GM10266 (cell line): ENCODE measurements around the gene RBP3.

Experiments
- DNase-seq: peaks from one replicate; pipeline ENCODE4 v3.0.0; 2012; ENCODE audit errors: extremely low spot score
- TF ChIP-seq, protein P1 (sequence below): IDR thresholded peaks from 2 replicates; pipeline ENCODE4 v1.5.1; 2012; ENCODE audit warnings: mild to moderate bottlenecking, low read depth; ENCODE audit not compliant: control insufficient read depth, insufficient read depth; ENCODE audit errors: missing control alignments

Gene RBP3

DNA sequence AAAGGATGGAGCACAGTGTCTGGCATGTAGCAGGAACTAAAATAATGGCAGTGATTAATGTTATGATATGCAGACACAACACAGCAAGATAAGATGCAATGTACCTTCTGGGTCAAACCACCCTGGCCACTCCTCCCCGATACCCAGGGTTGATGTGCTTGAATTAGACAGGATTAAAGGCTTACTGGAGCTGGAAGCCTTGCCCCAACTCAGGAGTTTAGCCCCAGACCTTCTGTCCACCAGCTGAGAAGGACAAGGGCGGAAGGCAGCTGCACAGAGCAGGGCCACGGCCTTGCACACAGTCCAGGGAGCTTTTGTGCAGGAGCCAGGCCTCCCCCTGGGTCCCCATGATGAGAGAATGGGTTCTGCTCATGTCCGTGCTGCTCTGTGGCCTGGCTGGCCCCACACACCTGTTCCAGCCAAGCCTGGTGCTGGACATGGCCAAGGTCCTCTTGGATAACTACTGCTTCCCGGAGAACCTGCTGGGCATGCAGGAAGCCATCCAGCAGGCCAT, at the start of gene RBP3:
Gene RBP3, plus strand, starts transcription at position 226 of the 514 bp plus-strand sequence. Its CDS starts 122 bp downstream, at position 348.
- no peak for DNase-seq

DNA sequence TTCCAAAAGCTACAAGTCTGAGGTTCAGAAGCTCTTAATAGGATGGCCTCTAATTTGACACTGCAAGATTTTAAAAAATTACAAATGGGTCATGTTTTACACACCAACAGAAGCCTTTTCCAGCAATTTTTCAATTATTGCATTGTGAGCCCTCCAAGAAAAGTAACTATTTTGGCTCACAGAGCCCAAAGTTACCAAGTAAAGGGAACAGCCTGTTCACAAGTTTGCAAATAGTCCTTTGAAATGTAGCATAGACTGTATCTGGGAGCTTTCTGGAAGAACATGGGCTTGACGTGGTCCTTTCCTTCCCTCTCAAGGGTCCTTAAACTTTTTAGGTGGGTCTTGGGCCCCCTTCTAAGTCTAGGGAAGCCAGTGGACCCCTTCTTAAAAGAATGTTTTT, 49.4 kb upstream of the RBP3 start:
- no peak for DNase-seq
- TF ChIP-seq, protein P1, sequence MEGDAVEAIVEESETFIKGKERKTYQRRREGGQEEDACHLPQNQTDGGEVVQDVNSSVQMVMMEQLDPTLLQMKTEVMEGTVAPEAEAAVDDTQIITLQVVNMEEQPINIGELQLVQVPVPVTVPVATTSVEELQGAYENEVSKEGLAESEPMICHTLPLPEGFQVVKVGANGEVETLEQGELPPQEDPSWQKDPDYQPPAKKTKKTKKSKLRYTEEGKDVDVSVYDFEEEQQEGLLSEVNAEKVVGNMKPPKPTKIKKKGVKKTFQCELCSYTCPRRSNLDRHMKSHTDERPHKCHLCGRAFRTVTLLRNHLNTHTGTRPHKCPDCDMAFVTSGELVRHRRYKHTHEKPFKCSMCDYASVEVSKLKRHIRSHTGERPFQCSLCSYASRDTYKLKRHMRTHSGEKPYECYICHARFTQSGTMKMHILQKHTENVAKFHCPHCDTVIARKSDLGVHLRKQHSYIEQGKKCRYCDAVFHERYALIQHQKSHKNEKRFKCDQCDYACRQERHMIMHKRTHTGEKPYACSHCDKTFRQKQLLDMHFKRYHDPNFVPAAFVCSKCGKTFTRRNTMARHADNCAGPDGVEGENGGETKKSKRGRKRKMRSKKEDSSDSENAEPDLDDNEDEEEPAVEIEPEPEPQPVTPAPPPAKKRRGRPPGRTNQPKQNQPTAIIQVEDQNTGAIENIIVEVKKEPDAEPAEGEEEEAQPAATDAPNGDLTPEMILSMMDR: no peak

More for the DNA sequence above, at the start of gene RBP3:
- TF ChIP-seq, protein P1: no peak

DNA sequence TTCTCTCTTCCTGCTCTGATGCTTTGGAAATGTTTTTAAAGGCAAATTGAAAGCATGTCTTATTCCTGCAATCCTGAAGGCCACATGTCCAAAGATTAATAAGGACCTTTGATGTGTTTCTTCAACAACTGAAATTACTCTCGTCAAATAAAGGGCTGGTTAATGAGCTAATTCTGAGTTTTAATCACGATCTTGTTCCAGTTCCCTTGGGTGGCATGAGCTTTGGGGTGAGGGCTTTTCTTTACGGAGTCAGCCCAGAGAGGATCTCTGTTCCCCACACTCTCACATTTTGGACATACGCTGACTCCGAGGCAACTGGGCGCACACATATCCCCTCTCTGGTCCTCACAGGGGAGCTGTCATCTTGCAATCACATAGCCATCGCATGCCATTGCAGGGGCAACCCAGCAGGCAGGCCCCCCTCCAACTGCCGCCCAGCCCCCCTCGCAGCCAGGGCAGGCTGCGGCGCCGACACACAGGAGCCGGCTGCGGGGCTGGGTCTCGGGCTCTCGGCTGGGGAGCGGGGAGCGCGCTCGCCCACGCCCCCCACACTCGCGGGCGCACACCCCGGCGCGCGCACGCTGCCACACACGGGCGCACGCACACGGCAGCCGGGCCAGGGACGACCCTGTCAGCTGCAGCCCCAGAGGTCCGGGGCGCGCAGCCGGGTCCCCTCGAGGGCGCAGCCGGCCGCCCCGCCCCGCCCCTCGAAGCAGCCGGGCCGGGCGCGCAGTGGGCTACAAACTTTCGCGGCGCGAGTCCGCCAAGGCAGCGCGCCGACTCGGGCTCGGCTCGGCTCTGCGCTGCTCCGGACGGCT, 48.3 kb upstream of the RBP3 start, which contains the start of gene GDF10:
Gene GDF10, plus strand, starts transcription at position 587 of the 818 bp plus-strand sequence. CDS start 455 bp downstream, outside the sequence.
- DNase-seq: no peak
- TF ChIP-seq, protein P1: no peak

DNA sequence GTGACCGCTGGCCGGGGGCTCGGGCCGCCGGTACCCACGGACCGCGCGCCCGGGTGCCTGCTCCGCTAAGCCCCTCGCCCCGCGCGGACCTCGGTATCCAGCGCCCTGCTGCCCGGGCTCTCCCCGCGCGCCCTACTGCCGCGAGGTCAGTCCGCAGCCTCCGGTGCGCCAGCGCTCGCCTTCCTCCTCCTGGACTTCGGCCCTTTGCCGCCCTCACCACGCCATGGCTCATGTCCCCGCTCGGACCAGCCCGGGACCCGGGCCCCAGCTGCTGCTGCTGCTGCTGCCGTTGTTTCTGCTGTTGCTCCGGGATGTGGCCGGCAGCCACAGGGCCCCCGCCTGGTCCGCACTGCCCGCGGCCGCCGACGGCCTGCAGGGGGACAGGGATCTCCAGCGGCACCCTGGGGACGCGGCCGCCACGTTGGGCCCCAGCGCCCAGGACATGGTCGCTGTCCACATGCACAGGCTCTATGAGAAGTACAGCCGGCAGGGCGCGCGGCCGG, 47.7 kb upstream of the RBP3 start:
- TF ChIP-seq, protein P1: no peak
- DNase-seq: no peak

DNA sequence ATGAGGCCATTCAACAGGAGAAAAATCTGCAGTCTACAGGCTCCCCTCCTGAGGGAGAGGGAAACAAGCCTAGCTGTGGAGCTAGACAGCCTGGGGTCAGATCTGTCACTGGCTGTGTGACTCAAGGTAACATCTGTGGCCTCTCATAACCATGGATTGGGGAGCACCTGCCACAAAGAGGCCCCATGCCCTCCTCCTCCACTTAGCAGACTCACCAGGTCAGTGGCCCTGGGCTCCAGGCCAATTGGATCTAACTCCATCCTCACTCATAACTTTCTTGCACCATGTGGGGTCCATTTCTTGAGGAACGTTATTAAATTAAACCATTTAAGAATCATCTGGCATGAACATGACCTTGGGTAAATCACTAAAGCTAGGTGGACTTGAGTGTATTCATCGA, 46.3 kb upstream of the RBP3 start:
- TF ChIP-seq, protein P1: no peak
- DNase-seq: no peak

DNA sequence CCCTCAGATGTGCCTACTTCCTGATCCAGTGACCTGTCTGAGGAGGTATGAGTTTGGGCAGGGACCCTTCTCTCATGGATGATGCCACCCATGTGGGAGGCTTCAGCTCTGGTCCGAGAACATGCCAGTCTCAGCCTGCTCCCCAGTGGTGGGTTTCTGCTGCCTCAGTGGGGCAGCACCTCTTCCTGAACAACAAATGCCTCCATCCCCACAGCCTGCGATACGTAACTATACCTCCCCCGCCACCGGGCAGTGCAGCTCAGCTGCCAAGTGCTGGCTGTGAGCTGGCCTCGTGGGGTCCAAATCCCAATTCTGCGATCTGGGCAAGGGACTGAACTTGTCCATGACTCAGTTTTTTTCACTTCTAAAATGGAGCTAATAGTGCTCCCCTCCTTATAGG, 45.1 kb upstream of the RBP3 start:
- no peak for DNase-seq
- TF ChIP-seq, protein P1: no peak

DNA sequence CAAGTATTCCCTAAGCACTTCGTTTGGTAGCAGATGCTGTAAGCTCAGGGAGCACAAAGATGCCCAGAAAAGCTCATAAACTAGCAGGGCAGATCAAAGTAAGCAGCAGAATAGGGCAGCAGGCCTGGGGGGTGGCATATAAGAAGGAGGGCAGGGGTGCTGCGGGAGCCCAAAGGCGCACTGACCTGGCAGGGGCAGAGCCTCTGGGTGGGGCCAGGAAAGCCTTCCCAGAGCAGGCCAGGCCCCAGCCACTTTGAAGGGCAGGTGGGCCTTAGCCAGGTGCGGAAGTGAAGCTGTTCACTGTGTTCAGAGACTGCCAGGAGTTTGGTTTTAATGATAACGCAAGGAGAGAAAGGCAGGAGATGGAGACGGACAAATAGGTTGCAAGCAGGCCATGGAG, 44.3 kb upstream of the RBP3 start:
- TF ChIP-seq, protein P1: no peak

More for the DNA sequence above, 44.3 kb upstream of the RBP3 start:
- no peak for DNase-seq
